ENCODE measurements around the gene CDC42BPB.
"Not testable (repeated sequence)": the region's sequence is repeated elsewhere in the genome, so short reads cannot be mapped to it uniquely, and the experiment has no call there.

CDC42BPB gene

GRCh38 chr14:103073367-103073875 is 16.1 kb upstream of the CDC42BPB start:
- no peak for DNase-seq

GRCh38 chr14:103072595-103073366 is 15.4 kb upstream of the CDC42BPB start:
- no peak for DNase-seq

GRCh38 chr14:103071544-103072251 is 14.3 kb upstream of the CDC42BPB start:
- DNase-seq, result no peak

- DNase-seq, result no peak
Observed at GRCh38 chr14:103070971-103071542, 13.7 kb upstream of the CDC42BPB start.

GRCh38 chr14:103070263-103070885 is 13.0 kb upstream of the CDC42BPB start:
- DNase-seq, result no peak

GRCh38 chr14:103068351-103069073 is 11.2 kb upstream of the CDC42BPB start:
- no peak for DNase-seq

DNA sequence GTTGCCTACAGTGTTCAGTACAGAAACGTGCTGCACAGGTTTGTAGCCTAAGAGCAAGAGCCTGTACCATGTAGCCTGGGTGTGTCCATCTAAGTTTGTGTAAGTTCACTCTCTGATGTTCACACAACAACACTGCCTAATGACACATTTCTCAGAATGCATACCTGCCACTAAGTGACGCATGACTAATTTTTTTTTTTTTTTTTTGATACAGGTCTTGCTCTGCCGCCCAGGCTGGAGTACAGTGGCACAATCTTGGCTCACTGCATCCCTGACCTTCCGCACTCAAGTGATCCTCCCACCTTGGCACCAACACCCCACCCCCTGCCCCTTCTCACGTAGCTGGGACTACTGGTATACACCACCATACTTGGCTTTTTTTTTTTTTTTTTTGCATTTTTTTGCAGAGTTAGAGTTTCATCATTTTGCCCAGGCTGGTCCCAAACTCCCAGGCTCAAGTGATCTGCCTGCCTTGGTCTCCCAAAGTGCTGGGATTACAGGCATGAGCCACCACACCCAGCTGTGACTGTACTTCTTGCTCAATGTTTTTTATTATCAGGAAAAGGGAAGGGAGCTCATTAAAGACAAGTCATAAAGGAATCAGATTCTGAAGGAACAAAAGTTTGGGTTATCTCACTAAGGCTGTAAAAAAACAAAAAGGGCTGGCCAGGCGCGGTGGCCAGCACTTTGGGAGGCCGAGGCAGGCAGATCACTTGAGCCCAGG is 10.0 kb upstream of the CDC42BPB start:
- DNase-seq, result no peak

- DNase-seq, result no peak
Observed at GRCh38 chr14:103066399-103066798, 9.1 kb upstream of the CDC42BPB start.

DNA sequence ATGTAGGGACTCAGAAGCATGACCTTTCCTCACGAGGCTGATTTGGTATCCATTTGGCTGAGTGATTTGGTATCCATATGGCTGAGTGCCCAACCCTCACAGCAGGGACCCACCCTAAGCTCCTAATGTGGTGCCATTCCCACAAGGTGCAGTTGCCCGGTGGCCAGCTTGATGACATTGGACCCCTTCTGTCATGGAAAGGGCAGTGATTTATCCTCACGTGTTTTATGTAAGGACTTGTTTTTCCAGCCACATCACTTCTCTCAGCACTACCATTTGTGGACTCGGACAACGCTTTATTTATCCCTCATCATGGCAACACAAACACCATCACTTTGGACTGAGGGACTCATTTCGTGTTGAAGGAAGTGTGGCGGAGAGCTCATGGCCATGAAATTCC is 8.5 kb upstream of the CDC42BPB start:
- DNase-seq, result no peak

DNA sequence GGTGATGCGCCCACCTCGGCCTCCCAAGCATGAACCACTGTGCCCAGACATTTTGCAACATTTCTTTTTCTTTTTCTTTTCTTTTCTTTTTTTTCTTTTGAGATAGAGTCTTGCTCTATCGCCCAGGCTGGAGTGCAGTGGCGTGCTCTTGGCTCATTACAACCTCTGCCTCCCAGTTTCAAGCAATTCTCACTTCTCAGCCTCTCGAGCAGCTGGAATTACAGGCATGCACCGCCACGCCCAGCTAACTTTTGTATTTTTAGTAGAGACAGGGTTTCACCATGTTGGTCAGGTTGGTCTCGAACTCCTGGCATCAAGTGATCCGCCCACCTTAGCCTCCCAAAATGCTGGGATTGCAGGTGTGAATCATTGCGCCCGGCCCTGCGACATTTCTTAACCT is 7.6 kb upstream of the CDC42BPB start:
- no peak for DNase-seq

- no peak for DNase-seq
Observed at GRCh38 chr14:103064436-103064835, 7.1 kb upstream of the CDC42BPB start.

- no peak for DNase-seq
Observed at GRCh38 chr14:103061482-103061976, 4.2 kb upstream of the CDC42BPB start.

- DNase-seq, result no peak
Observed at GRCh38 chr14:103059556-103059955, 2.2 kb upstream of the CDC42BPB start.

- no peak for DNase-seq
Observed at GRCh38 chr14:103058164-103059055, 1.1 kb upstream of the CDC42BPB start.

- DNase-seq, result no peak
Observed at GRCh38 chr14:103057028-103057371, 349 bp downstream of the CDC42BPB start.

- peak; percentile 16 for DNase-seq
Observed at GRCh38 chr14:103056322-103057027, 874 bp downstream of the CDC42BPB start.

DNA sequence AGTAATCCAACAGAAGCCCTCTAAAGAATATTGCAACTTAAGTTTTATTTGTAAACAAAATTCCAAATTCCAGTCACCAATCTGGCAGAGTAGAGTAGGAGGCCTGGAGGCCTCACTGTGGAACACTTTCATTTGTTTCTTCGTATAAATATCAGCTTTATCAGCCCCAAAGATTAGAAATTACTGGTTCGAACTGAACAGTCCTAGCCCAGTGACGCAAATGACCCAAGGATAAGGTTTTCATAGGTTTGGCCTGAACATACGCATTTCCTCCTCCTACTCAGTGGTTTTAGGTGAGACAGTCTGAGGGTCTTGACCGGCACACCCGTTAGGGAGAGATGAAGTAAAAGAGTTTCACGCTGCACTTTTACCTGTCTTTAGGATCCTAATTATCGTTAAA is 1.7 kb downstream of the CDC42BPB start:
- DNase-seq, result no peak

GRCh38 chr14:103052407-103052806 is 4.9 kb downstream of the CDC42BPB start:
- DNase-seq, result no peak

- no peak for DNase-seq
Observed at GRCh38 chr14:103050935-103051334, 6.4 kb downstream of the CDC42BPB start.

GRCh38 chr14:103047453-103047852 is 9.9 kb downstream of the CDC42BPB start:
- not testable (repeated sequence) for DNase-seq
